MV-4-11 (cell line): ENCODE data around the gene ARHGAP8.
"Not testable (repeated sequence)": the region's sequence is repeated elsewhere in the genome, so short reads cannot be mapped to it uniquely, and the experiment has no call there.

ENCODE experiments used
- DNase-seq: peaks from one replicate; lab custom pipeline; 2025; lab: John Stamatoyannopoulos, UW

ARHGAP8 gene

GRCh38 chr22:44887941-44888366 is 135.6 kb downstream of the ARHGAP8 start:
- DNase-seq, result no peak

- no peak for DNase-seq
These were observed 136.3 kb downstream of the ARHGAP8 start for GRCh38 chr22:44888491-44889254.

- no peak for DNase-seq
These were observed 137.0 kb downstream of the ARHGAP8 start for GRCh38 chr22:44889255-44889878.

- DNase-seq, result no peak
These were observed 138.3 kb downstream of the ARHGAP8 start for GRCh38 chr22:44890416-44891292.

- no peak for DNase-seq
These were observed 138.9 kb downstream of the ARHGAP8 start for GRCh38 chr22:44891293-44891747.

- DNase-seq, result no peak
These were observed 139.4 kb downstream of the ARHGAP8 start for GRCh38 chr22:44891791-44892190.

- no peak for DNase-seq
These were observed 139.9 kb downstream of the ARHGAP8 start for GRCh38 chr22:44892243-44892642.

GRCh38 chr22:44892803-44893730 is 140.7 kb downstream of the ARHGAP8 start:
- DNase-seq, result no peak

- no peak for DNase-seq
These were observed 141.3 kb downstream of the ARHGAP8 start for GRCh38 chr22:44893731-44894080.

GRCh38 chr22:44894321-44894720 is 141.9 kb downstream of the ARHGAP8 start:
- no peak for DNase-seq

GRCh38 chr22:44894782-44895181 is 142.4 kb downstream of the ARHGAP8 start:
- DNase-seq, result no peak

- DNase-seq, result no peak
These were observed 143.1 kb downstream of the ARHGAP8 start for GRCh38 chr22:44895296-44896055.

- no peak for DNase-seq
These were observed 145.9 kb downstream of the ARHGAP8 start for GRCh38 chr22:44898236-44898635.

GRCh38 chr22:44901301-44901700 is 148.9 kb downstream of the ARHGAP8 start:
- no peak for DNase-seq

GRCh38 chr22:44903164-44903563 is 150.8 kb downstream of the ARHGAP8 start:
- not testable (repeated sequence) for DNase-seq

- DNase-seq, result not testable (repeated sequence)
These were observed 152.2 kb downstream of the ARHGAP8 start for GRCh38 chr22:44904492-44905152.

GRCh38 chr22:44906248-44906936 is 154.0 kb downstream of the ARHGAP8 start:
- DNase-seq, result no peak

GRCh38 chr22:44906999-44907644 is 154.7 kb downstream of the ARHGAP8 start:
- no peak for DNase-seq
